ENCODE data around the gene DNAI1. TPM values are rescaled to one million over a fixed set of nuclear protein-coding genes. Genes with fewer than 3 reads are reported as not detected.
"Not testable (repeated sequence)": the region's sequence is repeated elsewhere in the genome, so short reads cannot be mapped to it uniquely, and the experiment has no call there.

DNAI1 gene
- total RNA-seq = not detected

DNA sequence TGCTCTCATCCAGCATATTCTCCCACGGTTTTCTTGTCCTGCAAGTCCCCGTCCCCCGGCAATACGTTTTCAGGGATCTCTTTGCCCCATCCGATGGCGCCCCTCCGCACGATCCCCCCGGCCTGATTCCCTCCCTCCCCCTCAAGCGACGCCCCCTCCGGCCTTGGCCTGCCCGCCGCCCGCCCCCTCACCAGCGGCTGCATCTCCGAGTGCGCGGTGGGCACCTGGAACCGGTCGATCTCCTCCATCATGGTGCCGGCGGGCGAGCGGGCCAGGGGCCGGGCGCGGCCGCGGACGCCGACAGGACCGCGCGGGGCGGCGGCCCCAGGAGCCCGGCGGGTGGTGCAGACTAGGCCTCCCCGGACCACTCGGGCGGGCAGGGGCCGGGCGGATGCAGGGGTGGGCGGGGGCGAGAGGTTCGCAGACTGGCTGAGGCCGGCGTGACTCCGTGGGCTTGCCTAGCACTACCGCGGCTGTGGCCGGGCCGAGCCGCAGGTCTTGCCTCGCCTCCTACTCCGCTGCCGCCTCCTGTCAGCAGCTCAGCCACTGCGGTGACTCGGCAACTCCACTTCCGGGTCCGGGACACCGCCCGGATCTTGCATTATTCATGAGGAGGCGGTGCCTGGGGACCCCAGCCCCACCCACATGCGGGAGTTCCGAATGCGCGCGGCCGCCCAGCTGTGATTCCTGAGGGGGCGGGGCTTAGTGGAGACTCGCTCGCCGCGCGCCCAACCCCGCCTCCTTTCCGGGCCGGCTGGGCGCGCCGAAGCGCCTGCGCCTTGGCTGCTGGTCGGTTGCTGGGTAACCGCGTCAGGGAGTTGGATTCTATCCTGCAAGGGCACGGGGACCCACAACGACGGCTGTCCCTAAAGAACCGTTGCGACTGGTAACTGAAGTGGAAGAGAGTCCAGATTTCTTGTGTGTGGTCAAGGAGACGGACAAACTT lies at the start of gene DNAI1, which contains the start of gene FAM219A:
TSS of gene DNAI1 (plus strand) at position 793 of the 946 bp plus-strand sequence. CDS start 201 bp downstream, outside the sequence.
TSS of gene FAM219A (minus strand) at position 558 of the 946 bp plus-strand sequence. CDS start at position 251, 307 bp downstream.
- ATAC-seq (peak; percentile 95 to 96), DNase-seq (peak; percentile 99)
- H3K4me1 Mint-ChIP-seq (ENCODE audit: low read depth) = peaks cover 34% of the 10 kb centered on the region
- H3K9me3 Mint-ChIP-seq = no peaks in the 10 kb centered on the region
- no peaks in the 10 kb centered on the region for H3K27me3 Mint-ChIP-seq (ENCODE audit: low read depth)
- peaks cover 3% of the 10 kb centered on the region for H3K36me3 Mint-ChIP-seq (ENCODE audit: insufficient read depth)
- H3K4me3 Mint-ChIP-seq = peak within 1 kb of the TSS; percentile 91

DNA sequence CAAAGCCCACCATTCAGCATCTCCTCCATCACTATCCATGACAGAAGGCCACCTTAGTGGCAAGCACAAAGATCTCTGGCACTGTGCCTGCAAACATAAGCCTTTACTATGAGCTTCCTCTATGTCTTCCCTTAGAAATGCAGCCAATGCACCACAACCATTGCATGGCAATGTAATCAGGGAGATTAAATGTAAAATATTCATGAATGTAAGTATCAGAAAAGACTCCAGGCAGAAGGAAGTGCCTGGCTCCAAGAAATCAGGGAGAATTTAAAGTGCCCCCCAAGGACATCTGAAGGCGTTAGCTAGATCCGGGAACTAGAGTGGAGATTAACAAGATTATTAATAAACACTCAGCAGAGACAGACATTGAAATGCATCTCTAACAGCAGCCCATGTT lies 49.5 kb upstream of the DNAI1 start:
- Mint-ChIP-seq H3K36me3 (ENCODE audit: insufficient read depth) (peaks cover 2% of the 10 kb centered on the region), H3K9me3 (no peaks in the 10 kb centered on the region), H3K4me1 (ENCODE audit: low read depth) (no peaks in the 10 kb centered on the region), H3K27me3 (ENCODE audit: low read depth) (no peaks in the 10 kb centered on the region), H3K4me3 (no peak overlapping the region)
- DNase-seq = no peak
- no peak for ATAC-seq

DNA sequence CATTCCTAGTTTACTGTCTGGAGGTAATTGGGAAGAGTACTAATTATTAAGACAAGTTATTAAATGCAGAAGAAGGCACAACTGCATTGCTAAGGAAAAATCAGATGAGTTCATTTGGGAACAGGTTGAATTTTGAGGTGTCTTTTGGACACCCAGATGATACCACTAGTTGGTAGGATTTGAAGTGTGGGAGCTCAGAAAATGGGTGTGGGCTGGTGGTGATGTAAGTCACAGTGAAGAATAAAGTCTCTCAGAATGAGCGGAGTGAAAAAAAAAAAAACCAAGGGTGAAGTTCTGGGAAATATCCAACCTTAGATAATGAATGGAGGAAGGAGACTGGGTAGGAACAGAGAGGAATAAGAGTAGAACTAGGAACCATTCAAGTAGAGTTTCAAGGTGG lies 46.3 kb upstream of the DNAI1 start:
- DNase-seq = no peak
- H3K4me1 Mint-ChIP-seq (ENCODE audit: low read depth) = no peaks in the 10 kb centered on the region
- no peaks in the 10 kb centered on the region for H3K9me3 Mint-ChIP-seq
- no peak for ATAC-seq
- H3K4me3 Mint-ChIP-seq = no peak overlapping the region
- no peaks in the 10 kb centered on the region for H3K36me3 Mint-ChIP-seq (ENCODE audit: insufficient read depth)
- no peaks in the 10 kb centered on the region for H3K27me3 Mint-ChIP-seq (ENCODE audit: low read depth)

DNA sequence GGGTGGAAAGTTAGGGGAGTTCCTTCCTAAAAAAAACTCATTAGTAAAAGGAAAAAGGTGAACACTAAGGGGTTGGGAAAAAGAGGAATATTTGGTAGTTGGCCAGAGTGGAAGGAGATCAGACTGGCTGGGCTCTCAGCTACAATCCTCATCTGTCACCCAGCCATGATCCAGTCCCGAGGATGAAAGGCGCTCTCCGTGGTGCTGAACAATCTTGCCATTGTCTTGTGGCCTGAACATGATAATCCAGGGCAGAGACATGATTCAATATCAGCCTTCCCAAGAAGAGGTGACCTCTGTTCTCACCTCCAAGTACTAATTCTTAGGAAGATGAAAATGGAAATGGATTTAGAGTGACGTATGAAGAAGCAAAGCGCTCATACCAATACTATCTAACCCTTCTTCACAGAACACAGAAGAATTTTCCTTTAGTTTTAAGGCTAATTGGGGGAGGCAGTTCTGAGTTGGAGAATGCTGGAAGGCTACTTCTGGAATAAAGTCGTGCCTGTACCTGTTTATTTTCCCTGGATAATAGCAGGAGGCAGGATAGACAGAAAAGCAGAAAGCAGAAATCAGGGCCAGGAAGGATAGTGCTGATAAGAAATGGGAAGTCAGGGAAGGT lies 45.3 kb upstream of the DNAI1 start:
- ATAC-seq (no peak), DNase-seq (no peak)
- H3K36me3 Mint-ChIP-seq (ENCODE audit: insufficient read depth) = peaks cover 2% of the 10 kb centered on the region
- H3K4me1 Mint-ChIP-seq (ENCODE audit: low read depth) = no peaks in the 10 kb centered on the region
- no peaks in the 10 kb centered on the region for H3K27me3 Mint-ChIP-seq (ENCODE audit: low read depth)
- H3K9me3 Mint-ChIP-seq = no peaks in the 10 kb centered on the region
- H3K4me3 Mint-ChIP-seq = no peak overlapping the region

DNA sequence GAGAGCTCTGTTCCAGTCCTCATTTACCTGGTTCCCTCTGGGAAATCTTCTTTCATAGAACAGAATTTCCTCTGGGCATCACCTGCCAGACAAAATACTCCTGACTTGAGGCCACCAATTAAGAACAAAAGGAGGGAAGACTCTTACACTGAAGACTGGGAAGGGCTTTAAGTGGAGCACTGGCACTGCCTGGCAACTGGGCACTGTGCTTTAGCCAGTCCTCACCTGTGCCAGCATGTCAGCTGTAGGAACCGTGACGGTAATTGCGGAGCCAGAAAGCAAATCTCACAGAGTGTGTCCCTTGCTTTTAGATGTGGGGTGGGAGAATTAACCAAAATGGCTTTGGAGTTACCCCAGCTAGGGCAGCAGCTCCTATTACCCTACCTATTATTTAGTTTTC lies 40.9 kb upstream of the DNAI1 start:
- Mint-ChIP-seq H3K4me3 (no peak overlapping the region), H3K9me3 (no peaks in the 10 kb centered on the region), H3K4me1 (ENCODE audit: low read depth) (no peaks in the 10 kb centered on the region), H3K27me3 (ENCODE audit: low read depth) (no peaks in the 10 kb centered on the region), H3K36me3 (ENCODE audit: insufficient read depth) (peaks cover 4% of the 10 kb centered on the region)
- DNase-seq = no peak
- no peak for ATAC-seq

DNA sequence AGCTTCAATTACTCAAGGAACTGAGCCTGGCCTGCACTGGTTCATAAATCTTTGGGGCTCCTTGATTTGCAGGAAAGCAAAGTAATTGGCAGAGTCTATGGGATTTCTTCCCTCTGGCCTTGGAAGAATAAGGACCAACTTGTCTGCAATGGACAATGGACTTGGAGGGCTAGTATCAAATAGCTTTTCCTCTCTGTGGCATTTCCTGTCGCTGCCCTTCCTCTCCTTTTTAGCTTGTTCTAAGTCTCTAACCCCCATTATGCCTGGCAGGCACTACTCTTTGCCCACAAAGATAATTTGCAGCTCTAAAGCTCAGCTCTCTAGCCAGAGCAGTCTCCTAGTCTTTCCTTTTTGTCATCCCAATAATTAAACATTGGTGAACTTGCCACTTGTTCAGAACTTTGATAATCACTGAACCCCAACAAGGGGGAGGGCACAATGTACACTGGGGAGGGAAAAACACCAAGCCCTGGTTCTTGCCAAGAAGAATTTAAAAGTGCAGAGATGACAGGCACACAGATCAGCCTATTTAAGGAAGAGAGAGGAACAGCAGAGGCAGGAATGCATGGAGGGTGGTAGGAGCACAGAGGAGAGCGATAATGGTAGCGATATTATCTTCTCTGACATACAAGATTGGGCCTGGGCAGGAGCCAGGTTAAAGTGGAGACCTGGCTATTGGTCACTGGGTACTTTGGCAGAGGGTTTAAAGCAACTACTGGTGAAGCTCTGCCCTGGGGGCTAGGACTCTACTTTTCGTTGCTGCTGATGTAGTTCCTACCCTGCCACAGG lies 38.7 kb upstream of the DNAI1 start:
- ATAC-seq (no peak), DNase-seq (no peak)
- no peak overlapping the region for H3K4me3 Mint-ChIP-seq
- no peaks in the 10 kb centered on the region for H3K9me3 Mint-ChIP-seq
- peaks cover 6% of the 10 kb centered on the region for H3K36me3 Mint-ChIP-seq (ENCODE audit: insufficient read depth)
- no peaks in the 10 kb centered on the region for H3K4me1 Mint-ChIP-seq (ENCODE audit: low read depth)
- no peaks in the 10 kb centered on the region for H3K27me3 Mint-ChIP-seq (ENCODE audit: low read depth)

DNA sequence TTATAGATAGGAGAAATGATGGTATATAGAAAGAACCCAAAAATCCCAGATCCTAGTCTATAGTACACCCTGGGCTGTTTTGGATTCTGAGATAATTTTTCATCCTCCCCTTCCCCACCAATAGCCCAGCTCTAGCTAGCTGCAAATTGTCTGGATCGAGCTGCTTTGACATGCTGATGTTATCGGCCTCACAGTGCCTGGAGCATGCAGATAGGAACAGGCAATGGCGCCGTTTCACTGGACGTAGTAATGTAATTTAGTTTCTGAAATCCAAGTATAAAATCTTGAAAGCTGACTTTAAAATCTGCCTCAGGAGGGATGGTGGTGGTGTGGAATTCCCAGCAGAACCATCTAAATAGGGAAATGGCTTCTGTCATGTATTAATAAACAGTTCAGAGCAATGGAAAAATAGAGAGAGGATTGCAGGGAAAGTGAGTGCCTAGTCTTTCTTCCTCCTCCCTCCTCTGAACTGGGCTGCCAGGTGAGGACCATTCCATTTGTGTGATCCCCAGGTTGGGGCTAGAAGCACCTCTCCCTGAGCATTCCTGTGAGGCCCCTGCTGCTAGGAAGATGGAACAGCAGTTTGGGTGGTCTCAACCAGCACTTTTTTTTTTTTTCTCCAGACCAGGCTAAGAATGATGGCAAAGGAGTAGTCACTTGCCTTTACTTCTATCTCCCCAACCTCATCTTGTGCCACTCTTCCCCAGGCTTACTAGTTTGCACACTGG lies 32.1 kb upstream of the DNAI1 start:
- Mint-ChIP-seq H3K27me3 (ENCODE audit: low read depth) (no peaks in the 10 kb centered on the region), H3K36me3 (ENCODE audit: insufficient read depth) (peaks cover 2% of the 10 kb centered on the region), H3K9me3 (no peaks in the 10 kb centered on the region), H3K4me1 (ENCODE audit: low read depth) (no peaks in the 10 kb centered on the region), H3K4me3 (no peak overlapping the region)
- ATAC-seq = no peak
- no peak for DNase-seq

DNA sequence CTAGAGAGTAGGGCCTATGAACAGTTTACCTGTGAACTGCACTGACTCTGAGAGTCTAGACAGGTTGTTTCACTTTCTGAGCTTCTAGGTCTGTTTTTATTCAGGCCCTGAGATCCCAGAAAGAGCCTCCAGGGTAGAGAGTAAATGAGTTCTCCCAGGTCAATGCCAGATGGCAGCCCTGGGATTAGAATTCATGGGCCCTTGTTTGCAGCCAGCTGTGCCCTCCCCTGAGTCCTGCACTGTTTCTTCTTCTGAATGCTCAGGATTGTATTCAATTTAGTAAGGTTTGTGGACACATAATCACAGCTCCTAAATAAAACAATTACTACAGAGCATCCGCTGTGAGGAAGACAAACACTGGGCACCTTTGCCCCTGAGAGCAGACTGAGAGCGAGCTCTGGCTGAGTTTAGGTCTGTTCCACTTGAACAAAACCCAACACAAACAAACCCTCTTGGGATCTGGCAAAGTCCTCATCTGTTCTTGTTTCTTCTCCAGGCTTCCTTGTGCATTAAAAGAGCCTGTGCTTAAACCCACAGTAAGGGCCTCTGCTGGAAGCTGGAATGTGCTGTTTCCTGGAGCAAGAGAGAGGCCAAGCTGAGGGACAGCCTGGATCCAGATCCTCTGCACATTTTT lies 30.2 kb upstream of the DNAI1 start:
- Mint-ChIP-seq H3K36me3 (ENCODE audit: insufficient read depth) (peaks cover 3% of the 10 kb centered on the region), H3K27me3 (ENCODE audit: low read depth) (no peaks in the 10 kb centered on the region), H3K4me1 (ENCODE audit: low read depth) (no peaks in the 10 kb centered on the region), H3K4me3 (no peak overlapping the region), H3K9me3 (no peaks in the 10 kb centered on the region)
- no peak for ATAC-seq
- DNase-seq = no peak

DNA sequence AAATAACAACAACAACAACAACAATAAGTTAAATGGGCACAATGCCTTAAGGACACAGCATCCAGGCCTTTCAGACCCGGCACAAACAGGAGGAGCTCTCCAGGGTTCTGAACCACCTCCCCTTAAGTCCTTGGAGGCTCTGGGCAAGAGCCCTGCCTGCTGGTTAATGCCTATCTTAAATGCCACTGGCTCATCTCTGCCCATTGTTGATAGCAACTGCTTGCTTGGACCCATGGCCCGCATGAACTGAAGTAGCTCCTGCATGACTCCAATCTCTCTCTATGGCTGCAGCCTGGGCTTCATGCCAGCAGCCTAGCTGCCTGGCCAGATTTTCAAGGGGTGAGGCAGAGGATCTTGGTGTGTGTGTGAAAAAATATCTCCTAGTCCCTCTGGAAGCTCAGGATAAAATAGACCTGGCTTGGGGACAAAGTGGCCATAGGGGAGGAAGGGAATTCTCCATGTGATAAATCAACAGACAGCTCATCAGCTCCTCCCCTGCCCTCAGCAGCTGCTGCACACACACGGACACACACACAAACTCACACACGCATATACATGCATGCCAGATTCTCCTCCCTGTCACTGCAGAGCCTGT lies 27.7 kb upstream of the DNAI1 start:
- H3K36me3 Mint-ChIP-seq (ENCODE audit: insufficient read depth) = peaks cover 3% of the 10 kb centered on the region
- no peaks in the 10 kb centered on the region for H3K27me3 Mint-ChIP-seq (ENCODE audit: low read depth)
- DNase-seq (no peak), ATAC-seq (no peak)
- H3K4me1 Mint-ChIP-seq (ENCODE audit: low read depth) = no peaks in the 10 kb centered on the region
- no peaks in the 10 kb centered on the region for H3K9me3 Mint-ChIP-seq
- no peak overlapping the region for H3K4me3 Mint-ChIP-seq

DNA sequence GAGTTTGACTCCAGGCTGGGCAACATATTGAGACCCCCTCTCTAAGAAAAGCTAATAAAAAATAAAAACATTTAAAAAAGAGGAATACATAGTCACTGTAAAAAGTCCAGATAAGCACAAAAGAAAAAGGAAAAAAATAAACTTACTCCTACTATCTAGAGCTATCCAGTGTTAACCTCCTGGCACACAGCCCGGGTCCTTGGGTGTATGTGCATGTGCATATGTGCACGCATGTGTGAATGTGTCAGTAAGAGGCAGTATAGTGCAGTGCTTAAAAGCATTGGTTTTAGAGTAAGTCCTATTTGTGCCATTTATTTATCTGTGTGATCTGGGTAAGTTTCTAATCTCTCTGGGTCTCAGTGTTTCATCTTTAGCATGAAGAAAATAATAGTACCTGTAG lies 26.9 kb upstream of the DNAI1 start:
- no peak overlapping the region for H3K4me3 Mint-ChIP-seq

DNA sequence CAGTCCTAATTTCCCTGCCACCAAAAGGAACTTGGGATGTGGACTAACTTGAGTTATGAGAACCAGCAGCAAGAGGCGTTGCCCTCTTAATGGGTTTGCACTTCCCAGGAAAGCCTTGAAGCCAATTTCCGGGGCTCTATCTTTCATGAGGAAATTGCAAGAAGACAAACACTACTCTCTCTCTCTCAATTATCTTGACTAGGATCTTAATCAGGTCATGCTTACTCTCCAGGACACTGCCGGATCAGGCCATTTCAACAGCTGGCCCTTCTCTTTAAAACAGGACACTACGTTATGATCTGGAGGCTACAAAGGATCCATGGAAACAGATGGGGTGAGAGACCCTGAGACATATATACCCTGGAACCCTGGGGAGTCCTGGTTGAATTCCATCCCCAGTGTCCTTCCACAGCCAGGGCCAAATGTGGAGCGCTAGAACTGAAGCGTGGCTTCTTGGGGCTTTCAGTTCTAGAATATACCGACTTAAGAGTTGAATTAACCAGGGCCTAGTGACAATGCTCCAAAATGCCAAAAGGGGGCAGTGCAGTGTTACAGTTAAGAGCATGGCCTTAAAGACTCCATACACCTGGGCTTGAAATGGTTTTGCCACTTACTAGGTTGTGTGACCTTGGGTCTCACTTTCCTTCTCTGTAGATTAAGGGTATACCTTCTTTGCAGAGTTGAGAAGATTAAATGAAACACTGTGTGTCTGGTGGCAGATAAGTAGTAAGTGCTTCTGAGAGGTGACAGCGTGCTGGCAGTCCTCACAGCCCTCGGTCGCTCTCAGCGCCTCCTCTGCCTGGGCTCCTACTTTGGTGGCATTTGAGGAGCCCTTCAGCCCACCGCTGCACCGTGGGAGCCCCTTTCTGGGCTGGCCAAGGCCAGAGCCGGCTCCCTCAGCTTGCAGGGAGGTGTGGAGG lies 21.3 kb upstream of the DNAI1 start:
- peaks cover 5% of the 10 kb centered on the region for H3K36me3 Mint-ChIP-seq (ENCODE audit: insufficient read depth)
- H3K4me1 Mint-ChIP-seq (ENCODE audit: low read depth) = peaks cover 15% of the 10 kb centered on the region
- H3K9me3 Mint-ChIP-seq = no peaks in the 10 kb centered on the region
- no peaks in the 10 kb centered on the region for H3K27me3 Mint-ChIP-seq (ENCODE audit: low read depth)
- peak; percentile 95 to 97 for ATAC-seq
- peak; percentile 53 for DNase-seq
- H3K4me3 Mint-ChIP-seq = no peak overlapping the region

More for the DNA sequence above, 26.9 kb upstream of the DNAI1 start:
- ATAC-seq = no peak
- no peak for DNase-seq
- Mint-ChIP-seq H3K4me1 (ENCODE audit: low read depth) (no peaks in the 10 kb centered on the region), H3K36me3 (ENCODE audit: insufficient read depth) (peaks cover 3% of the 10 kb centered on the region), H3K9me3 (no peaks in the 10 kb centered on the region), H3K27me3 (ENCODE audit: low read depth) (no peaks in the 10 kb centered on the region)

DNA sequence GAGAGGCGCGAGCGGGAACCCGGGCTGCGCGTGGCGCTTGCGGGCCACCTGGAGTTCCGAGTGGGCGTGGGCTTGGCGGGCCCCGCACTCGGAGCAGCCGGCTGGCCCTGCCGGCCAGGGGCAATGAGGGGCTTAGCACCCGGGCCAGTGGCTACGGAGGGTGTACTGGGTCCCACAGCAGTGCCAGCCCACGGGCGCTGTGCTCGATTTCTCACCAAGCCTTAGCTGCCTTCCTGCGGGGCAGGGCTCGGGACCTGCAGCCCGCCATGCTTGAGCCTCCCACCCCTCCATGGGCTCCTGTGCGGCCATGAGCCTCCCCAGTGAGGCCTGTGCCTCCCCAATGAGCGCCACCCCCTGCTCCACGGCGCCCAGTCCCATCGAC lies 20.7 kb upstream of the DNAI1 start:
- DNase-seq; H3K9me3 Mint-ChIP-seq; H3K36me3 Mint-ChIP-seq (ENCODE audit: insufficient read depth): not testable (repeated sequence)

More for the DNA sequence above, 20.7 kb upstream of the DNAI1 start:
- ATAC-seq; H3K4me3 Mint-ChIP-seq; H3K27me3 Mint-ChIP-seq (ENCODE audit: low read depth): not testable (repeated sequence)
- peaks cover 15% of the 10 kb centered on the region for H3K4me1 Mint-ChIP-seq (ENCODE audit: low read depth)

All from activated T-cell treated with anti-CD3 and anti-CD28 coated beads, Interleukin-2, amount 50 U/mL, for 4 hours (primary cell).